Activated CD4-positive, alpha-beta T cell treated with anti-CD3 and anti-CD28 coated beads, Interleukin-2, amount 10 ng/mL, durations not matched to agents 7 days and 5 days (primary cell): ENCODE measurements around the gene PCCB. TPM values are rescaled to one million over a fixed set of nuclear protein-coding genes. Genes with fewer than 3 reads are reported as not detected.
"Not testable (repeated sequence)": the region's sequence is repeated elsewhere in the genome, so short reads cannot be mapped to it uniquely, and the experiment has no call there.

Source experiments
- CTCF ChIA-PET: fragments of 350-600 bp; sonication (Branson Sonifier 250); formaldehyde crosslinking; loops from one replicate; lab custom pipeline; 2021; ENCODE audit warnings: antibody characterized with exemption; lab: Charles Lee
- POLR2A ChIA-PET: fragments of 350-600 bp; sonication (Branson Sonifier 250); formaldehyde crosslinking; loops from one replicate; lab custom pipeline; 2021; ENCODE audit warnings: antibody characterized with exemption; lab: Charles Lee
- DNase-seq: peaks from one replicate; pipeline ENCODE4 v3.0.0-alpha.2; 2020
- H3K27ac Mint-ChIP-seq: one replicate; pipeline ENCODE4 v1.8.0; 2021; ENCODE audit warnings: mild to moderate bottlenecking, moderate library complexity, mixed read lengths
- H3K27me3 Mint-ChIP-seq: one replicate; pipeline ENCODE4 v1.8.0; 2021; ENCODE audit warnings: mixed read lengths
- H3K36me3 Mint-ChIP-seq: one replicate; pipeline ENCODE4 v1.8.0; 2021; ENCODE audit warnings: low read depth, mixed read lengths
- H3K4me1 Mint-ChIP-seq: one replicate; pipeline ENCODE4 v1.8.0; 2021; ENCODE audit warnings: mixed read lengths
- H3K4me3 Mint-ChIP-seq: one replicate; pipeline ENCODE4 v1.8.0; 2021; ENCODE audit warnings: mild to moderate bottlenecking, moderate library complexity, mixed read lengths
- H3K9me3 Mint-ChIP-seq: one replicate; pipeline ENCODE4 v1.8.0; 2021; ENCODE audit warnings: mixed read lengths
- total RNA-seq, 2 experiments: library from RNA; stranded (reverse); gene quantifications; one replicate each; pipeline ENCODE4 v1.2.3, GENCODE V29; 2021

PCCB gene
- total RNA-seq, 2 experiments from 2014 or later: 17.3 to 19.9 TPM

DNA sequence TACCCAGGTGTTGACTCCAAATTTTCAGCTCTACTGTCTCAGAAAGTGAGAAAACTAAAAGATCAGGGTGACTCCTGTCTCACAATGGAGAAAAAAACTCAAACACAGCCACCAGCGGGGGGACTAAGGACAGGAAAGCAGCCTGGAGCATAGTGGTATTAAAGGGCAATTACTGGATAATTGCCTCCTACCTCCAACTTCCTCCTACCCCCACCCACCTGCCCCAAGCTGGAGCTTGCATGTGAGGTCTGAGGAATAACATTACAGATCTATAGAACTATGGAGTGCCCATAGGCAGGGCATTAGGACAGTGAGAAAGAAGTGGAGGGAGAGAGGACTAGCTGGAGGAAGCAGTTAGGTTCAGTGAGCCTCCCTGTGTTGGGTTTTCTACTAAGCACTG, 2.7 kb upstream of the PCCB start:
- Mint-ChIP-seq H3K9me3 (no peaks in the 10 kb centered on the region), H3K27ac (no peak overlapping the region), H3K4me1 (peaks cover 21% of the 10 kb centered on the region), H3K36me3 (no peaks in the 10 kb centered on the region), H3K4me3 (no peak overlapping the region), H3K27me3 (no peaks in the 10 kb centered on the region)
- ChIA-PET CTCF (interaction anchor here (0.8 to 3.8 kb wide), 3 partner anchors 36 to 505 kb away, joined by 3 to 12 read pairs (median 5); partner anchors contain the start of gene STAG1), POLR2A (no interaction called here)
- DNase-seq: no peak

DNA sequence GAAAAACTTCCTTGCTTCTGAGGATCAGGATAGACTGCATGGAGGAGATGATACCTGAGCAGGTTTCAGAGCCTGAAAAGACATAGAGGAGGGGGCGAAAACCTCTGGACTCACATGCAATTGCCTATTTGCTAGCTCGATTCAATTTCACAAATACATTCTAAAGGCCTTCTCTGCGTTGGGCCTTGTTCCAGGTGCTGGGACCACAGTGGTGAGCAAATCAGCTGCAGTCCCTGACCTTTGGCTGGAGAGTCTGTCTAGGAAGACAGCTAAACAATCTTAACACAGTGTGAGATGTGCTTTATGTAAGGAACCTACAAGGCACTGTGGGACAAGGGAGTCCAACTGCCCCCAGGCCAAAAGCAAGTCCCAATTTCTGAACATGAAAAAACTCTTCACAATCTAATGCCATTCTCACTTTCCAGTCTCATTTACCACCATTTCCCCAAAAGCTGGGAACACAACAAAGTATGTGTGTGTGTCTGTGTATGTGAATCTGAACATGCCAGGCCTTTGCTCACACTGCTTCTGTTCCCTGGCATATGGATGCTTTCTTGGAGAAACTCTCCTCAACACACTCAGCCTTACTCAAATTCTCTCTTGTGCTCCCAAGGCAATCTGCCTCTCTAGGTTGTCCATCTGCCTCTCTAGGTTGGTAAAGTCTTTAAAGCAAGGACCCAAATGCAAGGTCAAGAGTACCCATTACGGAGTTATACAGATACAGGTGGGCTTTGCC, 2.1 kb upstream of the PCCB start:
- POLR2A ChIA-PET: no interaction called here
- no peaks in the 10 kb centered on the region for H3K27me3 Mint-ChIP-seq
- H3K9me3 Mint-ChIP-seq: no peaks in the 10 kb centered on the region
- H3K4me1 Mint-ChIP-seq: peaks cover 21% of the 10 kb centered on the region
- CTCF ChIA-PET: interaction anchor here (0.8 to 3.8 kb wide), 3 partner anchors 37 to 505 kb away, joined by 3 to 12 read pairs (median 5); partner anchors contain the start of gene STAG1
- DNase-seq: no peak
- H3K4me3 Mint-ChIP-seq: no peak overlapping the region
- no peak overlapping the region for H3K27ac Mint-ChIP-seq
- H3K36me3 Mint-ChIP-seq: no peaks in the 10 kb centered on the region

DNA sequence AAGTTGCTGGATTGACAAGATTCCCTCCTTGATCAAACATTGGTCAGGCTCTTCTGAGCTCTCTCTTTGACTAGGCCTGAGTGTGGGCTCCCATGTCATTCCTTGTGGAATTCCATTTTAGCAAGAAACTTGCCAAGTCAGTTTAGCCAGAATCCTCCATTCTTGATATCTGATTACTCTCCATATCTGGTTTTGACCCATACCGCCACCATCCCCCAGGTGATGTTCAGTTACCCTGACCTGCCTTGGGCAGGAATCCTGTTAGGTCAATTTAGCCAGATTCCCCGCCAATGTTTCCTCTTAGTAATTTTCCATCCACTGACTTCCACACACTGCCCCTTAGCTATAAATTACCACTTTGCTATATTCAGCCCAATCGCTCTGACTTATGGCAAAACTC, 1.0 kb upstream of the PCCB start:
- Mint-ChIP-seq H3K27ac (peak overlapping the region; percentile 43), H3K9me3 (no peaks in the 10 kb centered on the region), H3K4me1 (peaks cover 21% of the 10 kb centered on the region), H3K36me3 (no peaks in the 10 kb centered on the region), H3K27me3 (no peaks in the 10 kb centered on the region), H3K4me3 (no peak overlapping the region)
- CTCF ChIA-PET: interaction anchor here (1.9 to 3.8 kb wide), 2 partner anchors 51 to 503 kb away, joined by 5 to 12 read pairs; partner anchors contain the start of gene STAG1
- POLR2A ChIA-PET: no interaction called here
- DNase-seq: no peak

DNA sequence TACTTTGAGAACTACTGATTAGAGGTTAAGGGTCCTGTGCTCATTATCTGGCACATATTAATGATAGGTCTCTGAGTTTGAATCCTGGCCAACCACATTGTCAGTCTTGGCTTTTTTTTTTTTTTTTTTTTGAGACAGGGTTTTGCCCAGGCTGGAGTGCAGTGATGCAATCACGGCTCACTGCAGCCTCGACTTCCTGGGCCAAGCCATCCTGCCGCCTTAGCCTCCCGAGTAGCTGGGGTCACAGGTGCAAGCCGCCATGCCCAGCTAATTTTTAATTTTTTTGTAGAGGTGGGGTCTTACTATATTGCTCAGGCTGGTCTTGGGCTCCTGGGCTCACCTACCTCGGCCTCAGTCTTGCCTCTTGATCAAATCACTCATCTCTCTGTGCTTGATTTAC, 547 bp upstream of the PCCB start:
- H3K4me3 Mint-ChIP-seq: peak overlapping the region; percentile 88
- ChIA-PET CTCF (interaction anchor here (3.8 kb wide), 1 partner anchor 503 kb away, joined by 12 read pairs; the partner anchor contains the start of gene STAG1), POLR2A (no interaction called here)
- H3K27ac Mint-ChIP-seq: peak overlapping the region; percentile 94
- H3K9me3 Mint-ChIP-seq: no peaks in the 10 kb centered on the region
- no peaks in the 10 kb centered on the region for H3K36me3 Mint-ChIP-seq
- DNase-seq: no peak
- peaks cover 21% of the 10 kb centered on the region for H3K4me1 Mint-ChIP-seq
- H3K27me3 Mint-ChIP-seq: no peaks in the 10 kb centered on the region

DNA sequence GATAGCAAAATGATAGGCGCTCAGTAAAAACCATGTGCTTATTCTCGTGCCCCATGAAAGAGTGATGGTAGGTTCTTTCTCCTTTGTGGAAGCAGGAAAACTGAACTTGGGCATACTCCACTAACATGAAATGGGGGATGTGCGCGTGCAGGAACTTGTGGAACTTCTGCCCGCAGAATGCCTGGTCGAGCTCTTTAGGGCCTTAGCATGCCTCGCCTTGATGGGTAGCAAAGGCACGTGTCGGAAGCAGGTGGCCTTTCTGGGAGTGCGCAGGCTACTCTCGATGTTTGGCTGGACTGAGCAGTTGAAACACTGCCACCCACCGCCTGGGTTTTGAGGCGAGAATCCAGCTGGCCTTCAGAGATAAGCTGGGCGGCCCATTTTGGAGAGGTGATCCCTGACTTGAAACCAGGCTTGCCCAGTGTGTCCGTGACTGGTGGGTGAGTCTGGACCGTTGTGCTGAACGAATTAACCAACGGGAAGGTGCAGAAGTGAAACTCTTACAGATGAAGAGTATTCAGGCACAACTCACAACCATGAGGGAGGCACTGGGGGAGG, 842 bp downstream of the PCCB start:
- ChIA-PET POLR2A (interaction anchor here (0.7 kb wide), 1 partner anchor 53 kb away, joined by 3 read pairs; no protein-coding TSS in a partner anchor), CTCF (interaction anchor here (3.8 kb wide), 1 partner anchor 502 kb away, joined by 12 read pairs; the partner anchor contains the start of gene STAG1)
- Mint-ChIP-seq H3K4me3 (peak overlapping the region; percentile 88), H3K27me3 (no peaks in the 10 kb centered on the region), H3K4me1 (peaks cover 21% of the 10 kb centered on the region), H3K9me3 (no peaks in the 10 kb centered on the region), H3K27ac (peak overlapping the region; percentile 94), H3K36me3 (no peaks in the 10 kb centered on the region)
- peak; percentile 9 for DNase-seq

DNA sequence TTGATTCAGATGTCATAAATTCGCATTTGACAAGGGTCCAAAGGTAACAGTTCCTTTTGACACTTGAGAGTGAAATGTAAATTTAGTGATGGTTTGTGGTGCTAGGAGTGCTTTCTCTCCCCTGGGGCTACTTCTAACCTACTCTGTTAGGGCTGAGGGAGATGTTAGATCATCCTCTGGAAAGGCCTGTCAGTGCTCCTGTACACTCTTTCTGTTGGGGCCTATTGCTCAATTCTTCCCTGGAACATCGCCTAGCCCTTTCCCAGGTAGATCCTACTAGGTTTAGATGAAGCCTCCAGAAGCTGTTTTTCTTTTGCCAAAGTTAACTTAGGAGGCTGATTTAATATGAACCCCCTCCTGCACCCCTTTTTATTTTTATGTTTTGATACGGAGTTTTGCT, 1.4 kb downstream of the PCCB start:
- no peaks in the 10 kb centered on the region for H3K9me3 Mint-ChIP-seq

DNA sequence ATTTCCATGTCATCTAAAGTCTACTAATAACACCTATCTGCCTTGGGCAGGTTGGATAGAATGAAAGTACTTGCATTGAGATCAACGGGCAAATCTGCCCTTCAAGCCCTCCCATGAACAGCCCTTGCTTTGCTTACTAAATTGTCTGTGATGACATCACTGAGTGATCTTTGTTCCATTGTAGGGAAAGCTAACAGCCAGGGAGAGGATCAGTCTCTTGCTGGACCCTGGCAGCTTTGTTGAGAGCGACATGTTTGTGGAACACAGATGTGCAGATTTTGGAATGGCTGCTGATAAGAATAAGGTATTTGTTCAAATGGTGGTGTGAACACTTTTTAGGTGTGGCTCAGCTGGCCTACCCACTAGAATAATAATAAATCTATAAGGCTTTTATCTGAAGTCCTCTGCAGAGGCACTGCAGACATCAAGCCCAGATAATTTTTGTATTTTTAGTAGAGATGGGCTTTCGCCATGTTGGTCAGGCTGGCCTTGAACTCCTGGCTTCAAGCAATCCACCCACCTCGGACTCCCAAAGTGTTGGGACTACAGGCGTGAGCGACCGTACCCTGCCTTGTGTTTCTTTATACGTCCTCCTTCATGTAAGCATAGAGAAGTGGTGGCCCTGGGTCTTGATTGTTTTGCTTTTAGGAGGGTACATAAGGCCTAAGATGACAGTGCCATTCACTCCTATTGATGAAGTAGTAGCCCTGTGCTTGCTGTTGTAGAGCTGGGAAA, 5.7 kb downstream of the PCCB start:
- Mint-ChIP-seq H3K4me3 (no peak overlapping the region), H3K27ac (no peak overlapping the region), H3K36me3 (peaks cover 8% of the 10 kb centered on the region), H3K4me1 (peaks cover 12% of the 10 kb centered on the region), H3K9me3 (no peaks in the 10 kb centered on the region), H3K27me3 (no peaks in the 10 kb centered on the region)
- CTCF ChIA-PET: interaction anchor here (0.6 to 1.2 kb wide), 2 partner anchors 75 to 497 kb away, joined by 3 to 4 read pairs; partner anchors contain the start of gene STAG1
- no peak for DNase-seq
- POLR2A ChIA-PET: no interaction called here

More for the DNA sequence above, 1.4 kb downstream of the PCCB start:
- Mint-ChIP-seq H3K27me3 (no peaks in the 10 kb centered on the region), H3K4me3 (peak overlapping the region; percentile 88), H3K4me1 (peaks cover 21% of the 10 kb centered on the region), H3K27ac (peak overlapping the region; percentile 94), H3K36me3 (peaks cover 2% of the 10 kb centered on the region)
- ChIA-PET CTCF (no interaction called here), POLR2A (no interaction called here)
- DNase-seq: no peak

DNA sequence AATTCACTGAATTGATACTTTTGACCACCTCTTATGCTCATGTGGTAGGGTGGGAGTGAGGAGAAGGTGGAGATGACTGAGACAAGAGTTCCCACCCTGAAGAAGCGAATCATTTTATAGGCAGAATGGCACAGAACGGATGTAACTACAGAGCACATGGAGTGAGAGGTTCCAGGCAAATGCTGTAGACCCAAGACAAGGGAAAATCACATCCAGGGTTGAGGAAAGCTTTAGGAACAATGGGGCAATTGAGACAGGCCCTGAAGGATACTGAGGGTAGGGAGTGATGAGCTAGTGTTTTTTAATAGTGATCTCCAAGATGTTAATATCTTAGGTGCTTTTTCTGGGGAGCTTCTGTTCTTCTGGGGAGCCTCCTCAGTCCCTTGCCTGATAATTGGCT, 8.1 kb downstream of the PCCB start:
- H3K36me3 Mint-ChIP-seq: peaks cover 24% of the 10 kb centered on the region
- no peak overlapping the region for H3K4me3 Mint-ChIP-seq
- CTCF ChIA-PET: interaction anchor here (1.3 kb wide), 1 partner anchor 13 kb away, joined by 4 read pairs; no protein-coding TSS in a partner anchor
- no peaks in the 10 kb centered on the region for H3K4me1 Mint-ChIP-seq
- POLR2A ChIA-PET: interaction anchor here (0.6 kb wide), 1 partner anchor 13 kb away, joined by 4 read pairs; no protein-coding TSS in a partner anchor
- H3K27me3 Mint-ChIP-seq: no peaks in the 10 kb centered on the region
- no peak for DNase-seq
- no peaks in the 10 kb centered on the region for H3K9me3 Mint-ChIP-seq
- H3K27ac Mint-ChIP-seq: no peak overlapping the region

DNA sequence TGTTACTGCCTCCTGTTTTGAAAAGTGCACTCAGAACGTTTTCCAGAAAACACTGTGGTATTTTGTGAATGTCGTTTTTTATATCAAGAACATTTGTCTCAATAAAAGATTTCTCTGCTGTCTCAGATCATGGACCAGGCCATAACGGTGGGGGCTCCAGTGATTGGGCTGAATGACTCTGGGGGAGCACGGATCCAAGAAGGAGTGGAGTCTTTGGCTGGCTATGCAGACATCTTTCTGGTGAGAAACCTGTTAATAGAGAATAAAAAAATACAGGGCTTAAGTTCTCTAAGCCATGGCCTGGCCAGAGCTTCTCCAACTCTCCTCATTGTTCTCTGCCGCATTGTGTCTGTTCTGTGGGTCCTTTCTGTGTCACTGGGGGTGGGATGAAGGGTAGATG, 11.7 kb downstream of the PCCB start:
- DNase-seq: no peak
- CTCF ChIA-PET: no interaction called here
- POLR2A ChIA-PET: no interaction called here
- H3K4me1 Mint-ChIP-seq: no peaks in the 10 kb centered on the region
- H3K9me3 Mint-ChIP-seq: no peaks in the 10 kb centered on the region
- H3K4me3 Mint-ChIP-seq: no peak overlapping the region
- no peak overlapping the region for H3K27ac Mint-ChIP-seq
- peaks cover 34% of the 10 kb centered on the region for H3K36me3 Mint-ChIP-seq
- no peaks in the 10 kb centered on the region for H3K27me3 Mint-ChIP-seq

DNA sequence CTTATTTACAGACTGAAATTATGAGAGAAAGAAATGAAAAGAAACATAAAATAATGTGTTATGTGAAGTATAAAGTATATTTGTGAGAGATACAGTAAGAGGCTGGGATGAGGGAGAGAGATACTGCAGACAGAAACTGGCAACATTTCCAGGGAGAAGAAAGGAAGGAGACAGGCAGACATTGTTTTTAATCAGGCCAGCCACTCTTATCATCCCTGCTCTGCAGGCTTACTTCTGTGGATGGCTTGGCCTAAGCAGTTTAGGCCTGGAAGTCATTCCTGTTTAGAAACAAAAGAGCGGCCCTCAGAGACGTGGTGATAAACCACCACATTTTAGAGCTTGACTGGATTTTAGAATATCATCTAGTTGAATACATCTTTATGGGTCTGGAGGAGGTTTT, 12.4 kb downstream of the PCCB start:
- POLR2A ChIA-PET: no interaction called here
- H3K4me1 Mint-ChIP-seq: no peaks in the 10 kb centered on the region
- peaks cover 31% of the 10 kb centered on the region for H3K36me3 Mint-ChIP-seq
- CTCF ChIA-PET: no interaction called here
- H3K9me3 Mint-ChIP-seq: no peaks in the 10 kb centered on the region
- no peaks in the 10 kb centered on the region for H3K27me3 Mint-ChIP-seq
- H3K4me3 Mint-ChIP-seq: no peak overlapping the region
- DNase-seq: no peak
- H3K27ac Mint-ChIP-seq: no peak overlapping the region

DNA sequence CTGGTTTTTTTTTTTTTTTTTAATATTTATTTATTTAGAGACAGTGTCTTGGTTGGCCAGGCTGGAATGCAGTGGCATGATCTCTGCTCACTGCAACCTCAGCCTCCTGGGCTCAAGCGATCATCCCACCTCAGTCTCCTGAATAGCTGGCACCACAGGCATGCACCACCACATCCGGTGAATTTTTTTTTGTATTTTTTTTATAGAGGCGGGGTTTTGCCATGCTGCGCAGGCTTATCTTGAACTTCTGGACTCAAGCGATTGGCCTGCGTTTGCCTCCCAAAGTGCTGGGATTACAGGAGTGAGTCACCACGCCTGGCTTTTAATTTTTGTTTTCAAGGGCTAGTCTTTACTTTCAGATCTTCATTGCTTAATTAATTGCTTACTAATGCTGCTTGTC, 13.1 kb downstream of the PCCB start:
- Mint-ChIP-seq H3K36me3 (peaks cover 31% of the 10 kb centered on the region), H3K27me3 (no peaks in the 10 kb centered on the region), H3K27ac (no peak overlapping the region), H3K9me3 (no peaks in the 10 kb centered on the region), H3K4me3 (no peak overlapping the region), H3K4me1 (no peaks in the 10 kb centered on the region)
- POLR2A ChIA-PET: no interaction called here
- DNase-seq: no peak
- CTCF ChIA-PET: no interaction called here

DNA sequence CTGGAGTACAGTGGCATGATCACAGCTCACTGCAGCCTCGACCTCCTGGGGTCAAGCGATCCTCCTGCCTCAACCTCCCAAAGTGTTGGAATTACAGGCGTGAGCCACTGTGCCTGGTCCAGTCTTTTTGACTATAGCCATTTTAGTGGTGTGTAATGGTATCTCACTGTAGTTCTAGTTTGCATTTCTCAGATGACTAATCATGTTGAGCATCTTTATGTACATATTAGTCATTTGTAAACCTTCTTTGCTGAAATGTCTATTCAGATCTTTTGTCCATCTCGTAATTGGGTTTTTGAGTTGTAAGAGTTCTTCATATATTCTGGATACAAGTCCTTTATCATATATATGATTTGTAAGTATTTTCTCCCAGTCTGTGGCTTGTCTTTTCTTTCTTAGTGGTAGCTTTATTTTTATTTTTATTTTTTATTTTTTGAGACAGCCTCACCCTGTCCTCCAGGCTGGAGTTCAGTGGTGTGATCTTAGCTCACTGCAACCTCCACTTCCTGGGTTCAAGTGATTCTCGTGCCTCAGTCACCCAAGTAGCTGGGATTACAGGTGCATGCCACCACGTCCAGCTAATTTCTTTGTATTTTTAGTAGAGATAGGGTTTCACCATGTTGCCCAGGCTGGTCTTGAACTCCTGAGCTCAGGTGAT, 16.5 kb downstream of the PCCB start:
- POLR2A ChIA-PET, H3K4me1 Mint-ChIP-seq, H3K9me3 Mint-ChIP-seq, H3K4me3 Mint-ChIP-seq, H3K27me3 Mint-ChIP-seq, DNase-seq, H3K27ac Mint-ChIP-seq: not testable (repeated sequence)
- CTCF ChIA-PET: interaction anchor here (0.8 to 1.2 kb wide), 2 partner anchors 75 to 190 kb away, joined by 3 read pairs; no protein-coding TSS in a partner anchor
- peaks cover 42% of the 10 kb centered on the region for H3K36me3 Mint-ChIP-seq
